ENCODE measurements around the gene DLL1.
"Not testable (repeated sequence)": the region's sequence is repeated elsewhere in the genome, so short reads cannot be mapped to it uniquely, and the experiment has no call there.

Gene DLL1, protein sequence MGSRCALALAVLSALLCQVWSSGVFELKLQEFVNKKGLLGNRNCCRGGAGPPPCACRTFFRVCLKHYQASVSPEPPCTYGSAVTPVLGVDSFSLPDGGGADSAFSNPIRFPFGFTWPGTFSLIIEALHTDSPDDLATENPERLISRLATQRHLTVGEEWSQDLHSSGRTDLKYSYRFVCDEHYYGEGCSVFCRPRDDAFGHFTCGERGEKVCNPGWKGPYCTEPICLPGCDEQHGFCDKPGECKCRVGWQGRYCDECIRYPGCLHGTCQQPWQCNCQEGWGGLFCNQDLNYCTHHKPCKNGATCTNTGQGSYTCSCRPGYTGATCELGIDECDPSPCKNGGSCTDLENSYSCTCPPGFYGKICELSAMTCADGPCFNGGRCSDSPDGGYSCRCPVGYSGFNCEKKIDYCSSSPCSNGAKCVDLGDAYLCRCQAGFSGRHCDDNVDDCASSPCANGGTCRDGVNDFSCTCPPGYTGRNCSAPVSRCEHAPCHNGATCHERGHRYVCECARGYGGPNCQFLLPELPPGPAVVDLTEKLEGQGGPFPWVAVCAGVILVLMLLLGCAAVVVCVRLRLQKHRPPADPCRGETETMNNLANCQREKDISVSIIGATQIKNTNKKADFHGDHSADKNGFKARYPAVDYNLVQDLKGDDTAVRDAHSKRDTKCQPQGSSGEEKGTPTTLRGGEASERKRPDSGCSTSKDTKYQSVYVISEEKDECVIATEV

GRCh38 chr6:170290296-170291128 is at the start of gene DLL1:
DLL1 (minus strand) TSS chr6:170291078; CDS start chr6:170290139, 939 bp downstream.
- no peak for DNase-seq (ENCODE audit: low spot score)

GRCh38 chr6:170335199-170335598 is 44.3 kb upstream of the DLL1 start:
- not testable (repeated sequence) for DNase-seq (ENCODE audit: low spot score)

GRCh38 chr6:170329321-170329720 is 38.4 kb upstream of the DLL1 start:
- no peak for DNase-seq (ENCODE audit: low spot score)

GRCh38 chr6:170317718-170318117 is 26.8 kb upstream of the DLL1 start:
- no peak for DNase-seq (ENCODE audit: low spot score)

- DNase-seq (ENCODE audit: low spot score) = no peak
Measured at GRCh38 chr6:170317076-170317475, 26.2 kb upstream of the DLL1 start.

- no peak for DNase-seq (ENCODE audit: low spot score)
Measured at GRCh38 chr6:170316071-170316470, 25.2 kb upstream of the DLL1 start.

- DNase-seq (ENCODE audit: low spot score) = no peak
Measured at GRCh38 chr6:170314983-170315382, 24.1 kb upstream of the DLL1 start.

GRCh38 chr6:170313716-170314295 is 22.9 kb upstream of the DLL1 start:
- no peak for DNase-seq (ENCODE audit: low spot score)

DNA sequence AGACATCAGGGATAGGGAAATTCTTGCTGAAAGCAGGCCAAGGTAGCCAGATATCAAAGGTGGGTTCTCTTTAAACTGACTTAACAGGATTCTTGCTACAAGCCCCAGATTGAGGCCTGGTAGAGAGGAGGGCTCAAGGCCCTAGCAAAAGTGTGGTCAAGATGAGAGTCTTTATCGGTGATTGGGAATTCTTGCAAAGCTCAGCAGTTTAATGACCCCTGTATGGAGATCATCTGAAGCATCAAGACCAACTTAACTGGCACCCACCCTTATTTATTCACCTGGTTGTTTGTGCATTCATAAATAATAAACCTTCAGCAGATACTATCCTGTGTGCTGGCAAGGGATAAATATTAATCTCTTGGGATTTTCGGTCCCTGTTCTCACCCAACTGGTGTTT is 22.0 kb upstream of the DLL1 start:
- DNase-seq (ENCODE audit: low spot score) = no peak

- no peak for DNase-seq (ENCODE audit: low spot score)
Measured at GRCh38 chr6:170311696-170312095, 20.8 kb upstream of the DLL1 start.

- DNase-seq (ENCODE audit: low spot score) = no peak
Measured at GRCh38 chr6:170308761-170309160, 17.9 kb upstream of the DLL1 start.

DNA sequence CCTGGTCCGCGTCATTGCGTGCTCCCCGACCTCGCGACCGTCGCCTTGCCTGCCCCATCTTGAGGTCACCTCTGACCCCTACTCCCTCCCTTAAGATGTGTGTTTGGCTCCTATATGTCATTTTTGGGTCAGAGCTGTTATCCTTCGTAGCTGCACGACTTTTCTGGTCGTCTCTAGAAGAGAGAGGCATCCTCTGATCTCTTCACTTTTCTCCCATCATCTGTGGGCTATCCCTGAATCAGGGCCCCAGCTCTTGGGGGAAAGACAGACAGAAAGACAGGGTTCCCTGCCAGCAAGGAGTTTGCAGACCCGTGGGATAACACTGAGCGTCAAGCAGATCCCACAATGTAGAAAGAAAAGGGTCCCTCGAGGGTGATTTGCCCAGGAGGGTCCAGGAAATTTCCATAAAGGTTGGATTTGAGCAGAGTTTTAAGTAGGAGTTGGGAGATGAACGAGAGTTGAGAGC is 16.2 kb upstream of the DLL1 start:
- DNase-seq (ENCODE audit: low spot score) = no peak

- DNase-seq (ENCODE audit: low spot score) = peak; percentile 96
Measured at GRCh38 chr6:170306324-170307079, 15.6 kb upstream of the DLL1 start, which contains the start of gene FAM120B. FAM120B (plus strand) TSS chr6:170306758; CDS start chr6:170317391, 10,633 bp downstream.

GRCh38 chr6:170305805-170306323 is 15.0 kb upstream of the DLL1 start:
- no peak for DNase-seq (ENCODE audit: low spot score)

DNA sequence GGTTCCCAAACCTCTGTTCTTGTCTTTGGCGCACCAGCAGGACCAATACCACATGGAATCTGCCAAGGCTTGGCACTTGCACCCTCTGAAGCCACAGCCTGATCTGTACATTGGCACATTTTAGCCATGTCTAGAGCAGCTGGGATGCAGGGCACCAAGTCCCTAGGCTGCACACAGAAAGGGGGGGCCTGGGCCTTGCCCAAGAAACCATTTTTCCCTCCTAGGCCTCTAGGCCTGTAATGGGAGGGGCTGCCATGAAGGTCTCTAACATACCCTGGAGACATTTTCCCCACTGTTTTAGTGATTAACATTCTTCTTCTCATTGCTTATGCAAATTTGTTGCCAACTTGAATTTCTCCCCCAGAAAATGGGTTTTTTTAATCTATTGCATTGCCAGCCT is 10.3 kb upstream of the DLL1 start:
- DNase-seq (ENCODE audit: low spot score) = no peak

GRCh38 chr6:170298688-170299087 is 7.8 kb upstream of the DLL1 start:
- DNase-seq (ENCODE audit: low spot score) = no peak

- no peak for DNase-seq (ENCODE audit: low spot score)
Measured at GRCh38 chr6:170297576-170298330, 6.9 kb upstream of the DLL1 start.

GRCh38 chr6:170296746-170297575 is 6.1 kb upstream of the DLL1 start:
- no peak for DNase-seq (ENCODE audit: low spot score)

GRCh38 chr6:170296423-170296745 is 5.5 kb upstream of the DLL1 start:
- DNase-seq (ENCODE audit: low spot score) = no peak

Data from hematopoietic multipotent progenitor cell treated with erythropoietin and hydrocortisone succinate and interleukin-3 and kit ligand, for 15 days (in vitro differentiated cells).